Stimulated activated CD8-positive, alpha-beta memory T cell treated with anti-CD3 and anti-CD28 coated beads, Interleukin-4, amount 100 ng/mL, for 4 hours (primary cell): ENCODE data around the gene VAMP1.
"Not testable (repeated sequence)": the region's sequence is repeated elsewhere in the genome, so short reads cannot be mapped to it uniquely, and the experiment has no call there.

Source experiments
- DNase-seq, 2 donors: peaks; one replicate each; pipeline ENCODE4 v3.0.0-alpha.2; 2020; ENCODE audit warnings: low read depth in 2 of 2, low spot score in 1 of 2

VAMP1 gene

DNA sequence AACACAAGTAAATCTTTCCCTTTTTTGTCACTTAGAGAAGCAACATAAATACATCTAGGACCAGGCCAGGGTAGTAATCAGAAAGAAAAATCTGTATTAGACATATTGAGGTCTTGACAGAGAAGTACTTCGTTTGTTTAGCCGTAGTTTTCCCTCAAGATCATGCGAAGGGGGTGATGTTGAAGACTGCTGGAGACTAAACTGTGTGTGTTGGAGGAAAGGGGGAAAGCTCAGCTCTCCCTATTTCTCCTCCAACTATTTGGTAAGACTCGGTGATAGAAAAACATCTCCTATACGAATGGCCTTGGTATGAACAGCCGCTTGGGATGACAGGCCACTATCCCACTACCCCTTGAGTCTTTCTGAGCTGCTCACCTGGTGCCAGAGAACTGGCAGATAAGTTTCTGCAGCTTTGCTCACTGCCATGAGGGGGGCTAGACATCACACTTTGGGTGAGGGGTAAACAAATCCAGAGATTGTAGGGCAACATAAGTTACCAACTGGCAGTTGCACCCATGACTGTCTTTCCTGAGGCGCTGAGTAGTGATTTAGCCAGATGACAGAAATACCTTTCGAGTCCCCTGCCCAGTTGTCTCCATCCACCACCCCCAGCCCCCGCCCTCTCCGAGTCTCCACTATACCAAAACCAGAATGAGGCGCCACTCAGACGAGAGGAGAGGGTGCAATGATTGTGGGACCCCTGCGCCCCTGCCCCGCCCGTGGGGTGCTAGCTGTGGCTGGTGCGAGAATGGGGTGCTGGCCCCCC, 685 bp downstream of the VAMP1 start:
- no peak for DNase-seq

DNA sequence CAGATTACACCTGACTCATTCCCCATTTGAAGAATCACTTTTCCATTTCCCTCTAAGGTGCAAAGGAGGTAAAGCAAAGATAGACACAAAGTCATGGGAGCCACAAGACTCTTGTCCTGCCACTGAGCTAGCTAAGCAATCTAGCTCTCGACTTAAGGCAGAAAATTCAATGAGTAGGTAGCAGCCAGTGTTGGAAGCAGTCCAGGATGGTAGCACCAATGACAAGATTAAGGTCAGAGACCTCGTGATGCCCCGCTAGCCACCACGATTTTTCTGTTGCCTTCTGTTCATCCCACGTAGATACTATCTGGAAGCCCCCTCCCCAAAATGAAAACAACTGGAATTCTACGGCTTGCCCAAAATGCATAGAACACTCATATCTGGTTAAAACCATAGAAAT, 1.4 kb downstream of the VAMP1 start:
- no peak for DNase-seq

DNA sequence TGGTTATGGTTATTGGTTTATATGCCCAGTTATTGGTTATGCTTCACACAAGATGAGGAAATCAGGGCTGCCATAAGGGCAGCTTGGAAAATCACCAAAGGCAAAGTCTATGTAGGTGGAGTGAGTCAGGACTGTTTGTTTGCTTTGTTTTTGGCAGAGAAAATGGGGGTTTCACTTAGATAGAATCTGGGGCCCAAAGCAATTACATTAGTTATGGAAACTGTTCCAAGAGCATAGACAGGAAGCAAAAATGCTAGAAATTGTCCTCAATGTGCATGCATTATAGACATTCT, 2.2 kb downstream of the VAMP1 start:
- no peak for DNase-seq

DNA sequence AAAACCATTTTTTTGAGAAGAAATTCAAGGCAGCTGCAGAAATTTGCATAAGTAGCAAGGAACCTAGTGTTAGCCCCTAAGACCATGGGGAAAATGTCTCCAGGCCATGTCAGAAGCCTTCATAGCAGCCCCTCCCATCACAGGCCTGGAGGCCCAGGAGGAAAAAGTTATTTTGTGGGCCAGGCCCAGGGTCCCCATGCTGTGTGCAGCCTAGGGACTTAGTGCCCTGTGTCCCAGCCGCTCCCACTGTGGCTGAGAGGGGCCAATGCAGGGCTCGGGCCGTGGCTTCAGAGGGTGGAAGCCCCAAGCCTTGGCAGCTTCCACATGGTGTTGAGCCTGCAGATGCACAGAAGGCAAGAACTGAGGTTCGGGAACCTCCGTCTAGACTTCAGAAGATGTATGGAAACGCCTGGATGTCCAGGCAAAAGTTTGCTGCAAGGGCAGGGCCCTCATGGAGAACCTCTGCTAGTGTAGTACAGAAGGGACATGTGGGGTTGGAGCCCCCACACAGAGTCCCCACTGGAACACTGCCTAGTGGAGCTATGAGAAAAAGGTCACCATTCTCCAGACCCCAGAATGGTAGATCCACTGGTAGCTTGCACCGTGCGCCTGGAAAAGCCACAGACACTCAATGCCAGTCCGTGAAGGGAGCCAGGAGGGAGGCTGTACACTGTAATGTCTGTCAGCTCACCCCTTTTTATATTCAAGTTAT, 2.8 kb downstream of the VAMP1 start:
- not testable (repeated sequence) for DNase-seq

DNA sequence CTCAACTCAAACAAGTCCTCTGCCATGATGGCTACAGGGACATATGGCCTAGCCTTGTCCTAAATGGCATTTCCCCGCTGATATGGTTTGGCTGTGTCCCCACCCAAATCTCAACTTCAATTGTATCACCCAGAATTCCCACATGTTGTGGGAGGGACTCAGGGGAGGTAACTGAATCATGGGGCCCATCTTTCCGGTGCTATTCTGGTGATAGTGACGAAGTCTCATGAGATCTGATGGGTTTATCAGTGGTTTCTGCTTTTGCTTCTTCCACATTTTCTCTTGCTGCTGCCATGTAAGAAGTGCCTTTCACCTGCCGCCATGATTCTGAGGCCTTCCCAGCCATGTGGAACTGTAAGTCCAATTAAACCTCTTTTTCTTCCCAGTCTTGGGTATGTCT, 3.7 kb downstream of the VAMP1 start:
- not testable (repeated sequence) for DNase-seq

DNA sequence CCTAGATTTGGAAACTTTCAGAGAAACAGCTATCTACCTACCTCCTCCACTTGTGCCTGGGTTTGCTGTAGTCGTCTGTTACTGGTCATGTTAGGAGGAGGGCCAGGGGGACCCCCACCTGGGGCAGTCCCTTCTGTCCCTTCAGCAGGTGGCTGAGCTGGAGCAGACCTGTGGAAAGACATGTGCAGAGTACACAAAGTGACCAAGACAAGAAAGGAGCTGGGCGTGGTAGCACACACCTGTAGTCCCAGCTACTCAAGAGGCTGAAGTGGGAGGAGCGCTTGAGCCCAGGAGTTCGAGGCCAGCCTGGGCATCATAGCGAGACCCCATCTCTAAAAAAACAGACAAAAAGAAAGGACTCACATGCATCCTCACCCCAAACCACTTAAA, 4.3 kb downstream of the VAMP1 start:
- no peak for DNase-seq

DNA sequence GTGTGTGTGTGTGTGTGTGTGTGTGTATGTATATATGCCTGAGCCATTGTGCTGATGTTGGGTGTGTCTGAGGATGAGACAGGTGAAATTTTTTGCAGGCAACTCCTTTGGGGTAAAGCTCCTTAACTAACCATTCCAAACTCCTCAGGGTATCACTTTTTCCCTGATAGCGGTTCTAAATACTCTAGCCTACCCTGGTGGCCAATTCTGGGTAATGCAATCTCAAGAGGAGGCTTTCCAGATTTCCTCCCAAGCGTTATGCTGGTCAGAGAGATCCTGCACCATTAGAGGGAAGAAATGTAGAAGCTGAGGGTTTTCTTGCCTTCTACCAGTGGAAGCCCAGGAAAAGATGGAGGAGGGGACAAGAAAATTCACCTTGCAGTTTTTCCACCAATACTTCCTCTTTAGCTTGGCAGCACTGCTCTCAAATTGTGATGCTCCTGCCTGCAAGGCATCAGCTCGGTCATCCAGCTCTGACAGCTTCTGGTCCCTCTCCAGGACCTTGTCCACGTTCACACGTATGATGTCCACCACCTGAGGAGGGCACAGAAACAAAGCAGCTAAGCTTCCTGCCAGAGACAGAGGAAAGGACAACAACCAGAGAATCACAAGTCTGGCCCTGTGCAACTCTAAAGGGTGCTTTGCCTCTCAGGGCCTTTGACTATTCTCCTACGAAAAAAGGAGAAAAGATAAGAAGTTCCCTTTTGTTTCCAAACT, 4.9 kb downstream of the VAMP1 start:
- no peak for DNase-seq

DNA sequence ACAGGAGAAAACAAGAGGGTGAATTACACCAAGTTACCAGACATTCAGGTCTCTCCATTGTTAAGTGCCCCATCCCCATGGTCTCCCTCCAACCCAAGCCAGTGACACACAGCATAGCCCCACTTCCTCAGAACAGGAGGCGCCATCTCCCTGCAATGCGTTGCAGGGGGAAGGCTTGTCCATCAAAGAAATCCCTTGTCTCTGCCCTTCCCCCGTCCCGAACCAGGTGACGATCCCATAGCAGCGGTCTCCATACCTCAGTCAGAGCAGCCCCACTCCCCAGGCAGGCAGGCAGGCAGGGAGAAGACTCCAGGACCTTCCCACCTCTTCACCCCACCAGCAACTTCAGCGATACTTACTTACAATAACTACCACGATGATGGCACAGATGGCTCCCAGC, 5.9 kb downstream of the VAMP1 start:
- no peak for DNase-seq

DNA sequence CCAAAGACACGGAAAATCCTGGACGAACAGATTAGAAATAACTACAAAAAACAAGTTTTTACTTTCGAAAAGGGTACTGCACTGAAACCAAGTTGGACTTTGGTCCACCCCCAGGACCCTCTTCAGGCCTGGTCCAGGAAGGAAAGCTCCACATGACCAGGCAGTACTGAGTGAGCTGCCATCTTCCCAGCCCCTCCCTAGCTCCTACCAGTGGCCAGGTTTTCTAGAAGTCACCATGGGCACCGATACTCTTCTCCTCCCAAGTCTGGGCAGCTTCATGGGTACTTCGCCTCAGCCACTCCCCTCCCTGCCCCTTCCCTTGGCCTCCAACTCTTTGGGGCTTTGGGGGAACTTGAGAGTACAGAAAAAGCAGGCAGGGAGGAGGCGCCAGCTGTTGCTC, 6.6 kb downstream of the VAMP1 start:
- no peak for DNase-seq

DNA sequence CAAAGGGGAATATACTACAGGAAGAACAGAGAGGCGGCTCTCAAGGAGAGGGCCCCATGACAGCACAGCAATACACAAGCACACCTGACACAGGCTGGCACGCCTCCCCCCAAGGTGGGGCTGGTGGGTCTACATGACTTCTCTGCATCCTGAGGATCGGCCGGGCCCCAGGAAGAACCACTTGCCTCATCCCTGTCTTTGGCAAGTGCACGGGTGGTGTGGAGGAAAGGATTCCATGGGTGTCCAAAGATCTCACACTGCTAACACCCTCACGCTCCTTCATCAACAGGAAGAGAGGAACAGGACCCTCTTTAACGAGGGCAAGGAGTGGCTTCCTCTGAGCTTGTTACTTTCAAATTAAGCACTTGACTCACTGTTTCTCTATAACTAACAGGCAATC, 7.3 kb downstream of the VAMP1 start:
- DNase-seq: no peak

DNA sequence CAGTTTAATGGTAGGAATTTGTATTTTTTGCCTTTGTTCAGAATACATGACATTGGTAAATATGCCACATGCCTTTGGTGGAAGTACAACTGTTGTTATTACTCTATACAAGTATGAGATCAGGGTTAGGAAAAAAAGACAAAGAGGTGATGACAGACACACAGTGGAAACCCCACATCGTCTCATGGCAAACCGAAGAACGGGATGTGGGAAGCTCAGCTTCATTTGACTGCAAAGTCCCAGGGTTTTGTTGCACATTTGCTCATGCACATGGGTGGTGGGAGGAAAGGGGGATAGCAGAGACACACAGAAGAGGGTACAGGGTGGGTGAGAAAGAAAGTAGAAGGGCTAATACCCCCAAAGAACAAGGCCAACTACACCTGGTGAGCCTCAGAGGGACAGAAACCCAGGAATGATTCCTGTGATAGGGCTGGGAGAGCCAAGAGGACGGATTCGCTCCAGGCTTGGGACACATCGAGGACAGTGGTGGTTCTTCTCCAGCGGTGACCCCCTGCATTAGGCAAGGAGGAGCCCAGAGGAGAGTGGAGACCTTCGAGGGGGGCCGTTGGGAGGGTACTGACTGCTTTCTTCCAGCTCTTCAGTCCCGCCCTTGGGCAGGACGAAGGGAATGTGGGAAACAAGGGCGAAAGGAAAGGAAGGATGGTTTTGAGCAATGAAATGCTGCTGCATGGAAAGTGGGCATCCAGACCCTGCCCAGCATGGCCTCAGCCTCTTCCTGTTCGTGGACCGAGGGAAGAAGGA, 8.1 kb downstream of the VAMP1 start:
- DNase-seq: no peak

DNA sequence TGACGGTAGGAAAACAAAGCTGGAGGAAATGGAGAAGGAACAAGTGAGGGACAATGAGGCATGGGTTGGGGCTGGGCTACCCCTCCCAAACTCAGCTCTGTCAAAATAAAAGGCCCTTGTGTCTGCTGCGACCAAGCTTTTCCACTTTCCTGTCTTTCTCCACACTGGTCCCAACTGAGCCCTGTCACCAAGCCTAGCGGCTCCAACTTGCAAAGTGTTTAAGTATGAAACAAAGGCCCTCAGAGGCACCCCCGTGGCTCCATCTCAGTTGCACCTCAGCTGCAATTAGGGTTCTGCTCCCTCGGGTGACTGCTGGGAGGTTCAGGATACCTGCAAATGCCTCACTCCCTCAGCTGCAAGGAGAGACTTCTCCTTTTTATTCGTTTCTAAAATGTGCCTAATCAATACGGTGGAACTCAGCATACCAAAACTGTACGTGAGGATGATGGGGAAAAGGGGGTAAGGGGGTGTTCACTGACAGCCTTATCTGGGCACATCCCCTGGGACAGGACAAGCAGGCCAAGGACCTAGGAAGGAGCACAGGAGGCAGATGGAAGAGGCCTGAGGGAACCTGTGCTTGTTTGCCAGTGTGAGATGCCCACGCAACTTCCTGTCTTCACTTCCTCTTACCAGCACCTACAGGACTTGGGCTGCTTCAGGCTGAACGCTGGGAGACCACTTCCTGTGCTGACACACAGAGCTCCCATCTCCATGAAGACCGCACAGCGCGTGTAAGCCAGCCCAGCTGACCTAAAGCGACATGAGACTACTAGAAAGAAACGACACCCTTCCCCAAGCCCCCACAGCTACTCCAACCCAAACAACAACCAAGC, 8.9 kb downstream of the VAMP1 start:
- DNase-seq: peak in 1 of 2 donors; percentile 70

DNA sequence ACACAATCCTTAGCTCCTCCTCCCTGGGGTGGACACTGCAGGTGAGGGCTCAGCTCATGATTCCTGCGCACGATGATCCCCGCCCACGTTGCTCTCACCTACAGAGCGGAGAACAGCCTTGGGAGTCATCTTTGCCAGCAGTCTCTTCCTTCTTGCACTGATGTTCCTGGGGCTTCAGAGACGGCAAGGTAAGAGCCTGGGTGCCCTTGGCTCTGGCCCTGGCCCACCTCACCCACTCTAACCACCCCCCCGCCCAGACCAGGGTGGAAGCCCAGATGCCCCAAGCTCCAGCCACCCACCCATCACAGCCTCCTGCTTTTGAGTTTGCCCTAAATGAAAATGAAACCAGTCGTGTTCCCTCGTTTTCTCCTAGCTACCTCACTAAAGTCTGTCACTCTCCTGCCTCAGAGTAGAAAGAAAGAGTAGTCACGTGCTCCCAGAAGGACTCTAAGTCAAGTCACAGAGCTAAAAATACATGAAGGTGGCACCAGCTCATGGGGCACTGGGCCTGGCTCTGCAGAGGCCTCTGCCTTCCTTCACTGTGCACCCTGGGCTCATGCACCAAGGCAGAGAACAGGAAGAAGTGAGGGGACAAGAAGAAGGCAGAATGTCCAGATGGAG, 9.6 kb downstream of the VAMP1 start:
- no peak for DNase-seq

DNA sequence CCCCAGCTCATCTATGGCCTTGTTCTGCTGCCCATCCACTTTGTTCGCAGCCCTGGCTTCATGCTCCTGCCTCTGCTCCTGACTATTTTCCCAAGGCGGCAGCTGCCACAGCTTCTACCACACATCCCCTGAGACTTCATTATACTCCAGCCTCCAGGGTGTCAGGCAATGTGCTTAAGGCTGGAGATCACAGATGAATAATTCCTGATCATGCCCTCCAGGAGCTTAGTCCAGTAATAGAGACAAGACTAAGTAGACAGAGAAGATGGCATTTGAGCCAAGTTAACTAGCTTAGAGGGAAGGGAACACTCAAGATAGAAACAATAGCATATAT, 11.5 kb downstream of the VAMP1 start:
- no peak for DNase-seq

DNA sequence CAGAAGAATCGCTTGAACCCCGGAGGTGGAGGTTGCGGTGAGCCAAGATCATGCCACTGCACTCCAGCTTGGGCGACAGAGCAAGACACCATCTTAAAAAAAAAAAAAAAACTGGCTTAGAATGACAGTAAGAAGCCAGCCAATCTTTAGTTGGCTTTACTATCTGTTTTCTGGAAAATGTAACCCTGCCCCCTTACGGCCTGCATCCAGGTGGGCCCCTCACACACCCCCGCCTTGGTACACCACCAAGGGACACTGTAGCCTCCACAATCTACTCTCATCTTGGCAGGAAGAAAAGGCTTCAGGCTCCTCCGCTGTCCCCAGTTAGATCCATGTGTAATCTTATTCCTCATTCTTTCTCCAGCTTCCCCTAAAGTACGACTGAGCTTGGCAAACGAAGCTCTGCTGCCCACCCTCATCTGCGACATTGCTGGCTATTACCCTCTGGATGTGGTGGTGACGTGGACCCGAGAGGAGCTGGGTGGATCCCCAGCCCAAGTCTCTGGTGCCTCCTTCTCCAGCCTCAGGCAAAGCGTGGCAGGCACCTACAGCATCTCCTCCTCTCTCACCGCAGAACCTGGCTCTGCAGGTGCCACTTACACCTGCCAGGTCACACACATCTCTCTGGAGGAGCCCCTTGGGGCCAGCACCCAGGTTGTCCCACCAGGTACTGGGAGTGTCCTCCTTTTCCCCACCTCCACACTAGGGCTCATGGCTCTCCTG, 12.0 kb downstream of the VAMP1 start:
- DNase-seq: no peak

DNA sequence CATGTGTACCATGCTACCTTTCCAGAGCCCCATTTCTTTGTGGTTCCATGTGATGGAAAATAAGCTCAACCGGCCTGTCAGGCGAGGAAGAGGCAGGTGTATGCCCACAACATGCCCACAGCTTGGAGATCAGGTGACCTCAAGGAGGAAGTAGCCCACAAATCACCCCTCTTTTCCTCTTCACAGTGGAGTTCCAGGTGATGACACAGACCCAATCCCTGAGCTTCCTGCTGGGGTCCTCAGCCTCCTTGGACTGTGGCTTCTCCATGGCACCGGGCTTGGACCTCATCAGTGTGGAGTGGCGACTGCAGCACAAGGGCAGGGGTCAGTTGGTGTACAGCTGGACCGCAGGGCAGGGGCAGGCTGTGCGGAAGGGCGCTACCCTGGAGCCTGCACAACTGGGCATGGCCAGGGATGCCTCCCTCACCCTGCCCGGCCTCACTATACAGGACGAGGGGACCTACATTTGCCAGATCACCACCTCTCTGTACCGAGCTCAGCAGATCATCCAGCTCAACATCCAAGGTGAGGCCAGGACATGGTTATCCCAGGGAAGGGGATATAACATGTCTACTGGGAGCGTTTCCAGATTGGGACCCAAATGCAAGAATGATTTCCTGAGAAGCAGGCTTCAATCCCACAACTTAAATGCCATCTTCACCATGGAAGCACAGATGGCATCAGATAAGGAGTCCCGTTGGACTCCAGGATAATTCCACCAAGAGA, 13.1 kb downstream of the VAMP1 start:
- DNase-seq: no peak

DNA sequence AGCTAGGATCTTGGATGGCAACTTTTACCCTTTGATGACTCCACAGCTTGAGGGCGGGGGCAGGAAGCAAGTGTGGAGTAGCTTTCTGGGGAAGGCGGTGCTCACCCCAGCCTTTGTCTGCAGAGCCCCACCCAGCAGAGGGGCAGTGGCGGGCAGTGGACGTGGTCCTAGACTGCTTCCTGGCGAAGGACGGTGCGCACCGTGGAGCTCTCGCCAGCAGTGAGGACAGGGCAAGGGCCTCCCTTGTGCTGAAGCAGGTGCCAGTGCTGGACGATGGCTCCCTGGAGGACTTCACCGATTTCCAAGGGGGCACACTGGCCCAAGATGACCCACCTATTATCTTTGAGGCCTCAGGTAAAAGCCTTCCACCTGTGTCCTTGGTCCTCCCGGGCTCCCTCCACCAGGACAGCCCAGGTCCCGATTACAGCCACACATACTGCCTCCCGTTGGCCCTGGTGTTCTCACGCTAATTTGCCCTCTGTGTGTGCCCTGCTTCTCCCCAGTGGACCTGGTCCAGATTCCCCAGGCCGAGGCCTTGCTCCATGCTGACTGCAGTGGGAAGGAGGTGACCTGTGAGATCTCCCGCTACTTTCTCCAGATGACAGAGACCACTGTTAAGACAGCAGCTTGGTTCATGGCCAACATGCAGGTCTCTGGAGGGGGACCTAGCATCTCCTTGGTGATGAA, 17.4 kb downstream of the VAMP1 start:
- DNase-seq: no peak

DNA sequence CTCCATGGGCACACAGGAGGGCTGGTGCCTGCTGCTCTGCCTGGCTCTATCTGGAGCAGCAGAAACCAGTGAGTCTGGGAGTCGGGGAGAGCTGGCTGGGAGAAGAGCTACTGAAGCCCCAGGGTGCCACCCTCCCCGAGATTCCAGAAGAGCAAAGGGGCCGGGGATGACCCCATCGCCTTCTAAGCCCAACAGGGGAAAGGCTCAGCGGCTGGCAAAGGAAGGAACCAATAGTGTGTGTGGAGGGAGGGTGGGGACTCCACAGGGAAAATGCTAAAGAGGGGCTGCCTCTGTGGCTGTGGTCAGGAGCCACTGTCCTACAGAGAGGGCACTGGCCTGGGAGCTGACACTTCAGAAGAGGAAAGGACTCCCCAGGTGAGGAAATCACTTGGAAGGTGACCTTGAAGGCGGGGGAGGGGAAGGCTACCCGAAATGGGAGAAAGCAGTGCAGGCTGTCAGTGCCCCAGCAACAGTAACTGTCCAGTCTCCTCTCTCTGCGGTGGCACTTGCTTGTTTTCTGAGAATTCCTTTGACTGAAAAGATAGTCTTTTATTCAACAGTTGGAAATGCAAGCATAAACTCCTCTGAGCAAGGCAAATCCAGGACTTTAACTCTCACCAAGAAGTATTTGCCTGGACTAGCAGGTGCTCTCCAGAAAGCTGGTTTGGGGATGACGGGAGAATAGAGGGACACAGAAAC, 18.1 kb downstream of the VAMP1 start:
- no peak for DNase-seq
